ENCODE data around the gene CAMKMT.
A peak's percentile ranks its signal among the peaks of the same experiment; 100 is the strongest.

Gene CAMKMT

DNA sequence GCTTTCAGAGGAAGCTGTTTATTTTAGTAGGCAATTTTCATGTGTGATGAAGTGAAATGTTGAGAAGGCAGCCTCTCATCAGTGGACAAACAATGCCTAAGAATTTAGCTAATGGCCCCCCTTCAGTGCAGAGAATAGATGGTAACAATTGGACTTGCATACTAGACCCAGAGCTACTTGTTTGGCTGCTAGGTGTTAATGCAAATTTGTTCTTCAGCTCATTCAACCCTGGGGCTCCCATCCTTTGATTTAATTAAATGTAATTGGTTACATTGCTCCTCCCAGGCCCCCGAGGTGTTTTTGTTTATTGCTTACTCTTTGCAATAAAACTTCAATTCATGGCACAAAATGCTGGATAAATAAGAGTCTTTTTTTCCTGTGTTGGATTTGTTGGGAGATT lies 68.6 kb downstream of the CAMKMT start:
- H3K4me3 ChIP-seq (ENCODE audit: low read length): no peak overlapping the region
- no peak for DNase-seq (ENCODE audit: low read depth, low spot score)

DNA sequence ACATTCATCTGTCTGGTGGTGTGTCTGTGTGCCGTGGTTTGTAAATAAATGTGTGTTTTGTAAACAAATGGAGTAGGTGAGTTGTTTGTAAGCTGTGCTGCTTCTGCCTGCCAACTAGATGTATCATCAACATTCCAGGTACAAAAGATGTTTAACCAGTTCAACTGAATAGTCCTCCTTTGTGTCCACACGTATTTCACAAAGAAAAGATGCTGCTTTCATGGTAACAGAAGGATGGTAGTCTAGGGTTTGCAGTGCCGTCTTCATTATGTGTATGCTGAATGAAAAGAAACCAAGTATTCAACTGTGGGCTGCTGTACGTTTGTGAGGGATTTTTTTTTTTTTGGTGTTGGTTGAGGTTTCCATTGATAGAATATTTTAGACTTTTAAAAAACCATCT lies 72.1 kb downstream of the CAMKMT start:
- DNase-seq (ENCODE audit: low read depth, low spot score): peak; percentile 45

DNA sequence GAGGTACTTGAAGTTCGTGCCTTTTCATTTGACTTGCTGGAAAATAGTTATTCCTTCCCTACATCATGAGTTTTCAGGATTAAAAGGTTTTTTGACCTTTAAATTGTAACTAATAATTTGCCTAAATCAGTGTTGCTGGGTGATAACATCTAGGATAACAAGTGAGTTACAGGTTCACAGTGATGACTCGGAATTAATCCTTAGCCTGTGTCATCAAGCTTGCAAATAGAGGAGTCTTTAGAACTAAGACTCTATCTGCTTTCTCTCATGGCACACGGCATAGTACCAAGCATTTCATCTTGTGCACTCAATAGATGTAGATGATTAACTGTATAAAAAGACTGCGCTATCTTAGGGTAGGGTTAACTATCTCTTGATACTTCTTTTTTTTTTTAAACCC lies 79.5 kb downstream of the CAMKMT start:
- no peak overlapping the region for H3K4me3 ChIP-seq (ENCODE audit: low read length)
- DNase-seq (ENCODE audit: low read depth, low spot score): no peak

More for the DNA sequence above, 72.1 kb downstream of the CAMKMT start:
- H3K4me3 ChIP-seq (ENCODE audit: low read length): no peak overlapping the region

DNA sequence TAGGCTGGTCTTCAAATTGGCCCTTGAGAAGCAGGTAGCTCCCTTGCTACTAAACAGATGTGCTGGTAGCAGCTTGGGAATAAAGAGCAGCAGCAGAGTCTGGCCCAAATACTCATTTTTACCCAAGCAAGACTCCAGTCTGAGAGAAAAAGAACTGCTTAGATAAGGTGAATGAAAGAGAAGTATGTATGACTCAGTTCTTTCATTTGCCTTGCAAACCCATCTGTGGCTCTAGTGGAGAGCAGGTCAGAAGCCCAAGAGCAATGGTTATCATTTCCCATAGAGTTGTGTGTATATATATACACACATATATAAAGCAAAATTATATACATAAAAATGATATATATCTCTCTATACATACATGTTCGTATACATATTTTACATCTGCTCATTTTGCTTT lies 80.3 kb downstream of the CAMKMT start:
- DNase-seq (ENCODE audit: low read depth, low spot score): no peak
- H3K4me3 ChIP-seq (ENCODE audit: low read length): no peak overlapping the region

DNA sequence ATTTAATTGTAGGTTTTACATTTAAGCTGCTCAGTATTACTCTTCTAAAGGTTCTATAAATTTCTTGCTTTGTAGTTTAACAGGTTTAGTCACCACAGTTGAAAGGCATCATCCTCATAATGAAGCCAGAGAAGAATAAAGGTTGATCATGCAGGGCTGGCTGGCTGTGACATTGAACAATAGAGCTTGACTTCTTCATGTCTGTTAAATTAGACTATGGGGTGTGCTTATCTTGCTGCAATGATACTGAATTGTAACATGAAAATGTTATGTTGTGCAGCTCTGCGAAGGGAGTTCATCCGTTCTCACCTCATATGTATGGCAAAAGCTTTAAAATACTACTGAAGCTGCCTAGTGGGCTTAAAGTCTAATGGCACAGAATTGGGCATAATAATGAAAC lies 81.8 kb downstream of the CAMKMT start:
- DNase-seq (ENCODE audit: low read depth, low spot score): no peak
- no peak overlapping the region for H3K4me3 ChIP-seq (ENCODE audit: low read length)

DNA sequence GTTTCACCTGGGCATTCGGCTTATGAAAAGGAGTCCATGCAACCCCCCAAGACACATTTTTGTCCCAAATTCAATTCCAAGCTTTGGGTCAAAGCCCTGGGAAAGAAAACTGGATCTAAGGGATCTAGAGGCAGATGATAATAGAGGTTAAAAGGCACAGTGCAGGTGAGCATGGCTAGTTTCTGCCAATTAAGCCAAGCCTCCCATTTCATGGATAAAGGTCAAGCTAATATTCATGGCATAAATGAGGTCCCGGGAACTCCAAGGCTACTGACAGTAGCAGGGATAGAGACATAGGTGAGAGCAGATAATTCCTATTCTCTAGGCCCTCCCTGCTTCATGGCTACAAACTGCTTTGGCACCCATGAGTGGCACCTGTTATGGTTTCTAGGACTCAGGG lies 83.1 kb downstream of the CAMKMT start:
- H3K4me3 ChIP-seq (ENCODE audit: low read length): no peak overlapping the region
- no peak for DNase-seq (ENCODE audit: low read depth, low spot score)

DNA sequence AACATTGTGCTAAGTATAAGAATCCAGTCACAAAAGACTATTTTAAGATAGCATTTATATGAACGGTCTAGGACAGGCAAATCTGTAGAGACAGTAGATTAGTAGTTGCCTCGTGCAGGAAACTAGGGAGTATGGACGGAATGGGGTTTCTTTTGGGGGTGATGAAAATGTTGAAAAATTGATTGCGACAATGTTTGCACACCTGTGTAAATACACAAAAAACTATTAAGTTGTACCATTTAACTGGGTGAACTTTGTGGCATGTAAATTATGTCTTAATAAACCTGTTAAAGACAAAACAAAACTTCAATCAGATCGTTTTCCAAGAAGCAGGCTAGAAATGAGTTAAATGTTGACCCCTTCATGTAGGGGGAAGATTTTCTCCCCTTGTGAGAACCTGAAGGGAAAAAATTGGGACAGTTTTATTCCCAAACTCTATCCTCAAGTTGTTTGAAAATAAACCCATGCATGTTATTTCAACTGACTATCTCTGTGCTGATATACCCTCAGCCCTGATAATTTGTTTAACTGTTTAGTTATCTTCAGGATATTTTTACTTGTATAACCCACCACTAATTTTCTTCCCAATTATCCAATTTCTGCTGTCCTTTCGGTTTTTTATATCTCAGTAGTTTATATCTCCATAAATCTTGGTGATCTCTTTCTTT lies 87.2 kb downstream of the CAMKMT start:
- no peak for DNase-seq (ENCODE audit: low read depth, low spot score)

DNA sequence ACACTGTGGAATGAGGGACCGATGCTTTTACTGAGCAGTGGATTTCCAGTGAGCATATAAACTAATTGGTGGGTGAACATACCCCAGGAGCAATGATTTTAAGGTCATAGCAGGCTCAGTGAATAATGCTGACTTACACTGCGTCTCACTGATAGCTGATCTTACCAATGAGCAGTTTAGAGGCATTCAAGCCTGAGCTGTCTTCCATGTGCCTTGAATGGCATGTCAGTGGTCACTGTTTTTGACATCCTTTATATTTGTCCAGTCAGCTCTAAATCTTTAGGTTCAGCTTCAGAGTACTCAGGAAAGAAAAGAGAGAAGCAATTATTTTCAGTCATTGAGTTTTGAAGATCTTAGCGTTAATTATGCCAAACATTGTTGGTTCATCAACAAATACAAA lies 88.3 kb downstream of the CAMKMT start:
- DNase-seq (ENCODE audit: low read depth, low spot score): no peak
- H3K4me3 ChIP-seq (ENCODE audit: low read length): no peak overlapping the region

More for the DNA sequence above, 87.2 kb downstream of the CAMKMT start:
- H3K4me3 ChIP-seq (ENCODE audit: low read length): no peak overlapping the region

DNA sequence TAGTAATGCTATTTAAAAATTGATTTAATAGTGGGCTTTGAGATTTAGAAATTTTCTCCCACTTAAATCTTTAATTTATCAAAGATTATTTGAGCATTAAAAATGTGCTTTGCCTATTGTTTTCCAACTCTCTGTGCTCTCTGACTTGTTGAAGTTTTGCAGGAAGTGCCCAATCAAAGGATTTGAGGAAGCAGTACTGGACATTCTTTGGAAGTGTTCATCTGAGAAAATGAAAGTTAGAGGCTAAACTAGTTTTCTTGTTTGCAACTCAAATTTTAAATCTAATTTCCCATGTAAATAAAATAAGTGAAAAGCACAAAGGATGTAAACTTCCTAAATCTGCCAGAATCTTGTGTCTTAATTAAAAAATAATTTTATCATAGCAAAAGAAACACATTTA lies 89.1 kb downstream of the CAMKMT start:
- no peak for DNase-seq (ENCODE audit: low read depth, low spot score)
- H3K4me3 ChIP-seq (ENCODE audit: low read length): no peak overlapping the region

DNA sequence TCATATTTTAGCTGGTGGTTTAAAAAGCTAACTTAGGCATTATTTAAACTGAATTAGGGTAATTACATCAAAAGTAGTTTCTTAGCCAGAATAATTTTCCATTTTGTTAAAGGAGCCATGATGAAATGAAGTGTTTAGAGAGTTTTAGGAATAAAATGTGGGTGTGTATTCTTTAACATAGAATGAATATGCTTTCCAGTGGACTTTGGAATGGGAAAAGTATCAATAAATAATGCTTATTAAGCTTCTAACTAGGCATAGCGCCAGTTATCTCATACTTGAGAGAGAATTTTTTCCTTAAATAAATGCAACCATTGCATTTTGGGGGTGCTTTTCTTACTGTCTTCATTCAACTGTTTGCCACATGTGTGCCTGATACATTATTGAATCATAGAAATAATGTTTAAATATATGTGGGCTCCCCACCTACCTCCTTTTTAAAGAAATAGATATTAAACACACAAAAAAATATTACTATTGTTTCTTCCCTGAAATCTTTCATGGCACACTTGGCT lies 90.4 kb downstream of the CAMKMT start:
- DNase-seq (ENCODE audit: low read depth, low spot score): no peak
- H3K4me3 ChIP-seq (ENCODE audit: low read length): no peak overlapping the region

DNA sequence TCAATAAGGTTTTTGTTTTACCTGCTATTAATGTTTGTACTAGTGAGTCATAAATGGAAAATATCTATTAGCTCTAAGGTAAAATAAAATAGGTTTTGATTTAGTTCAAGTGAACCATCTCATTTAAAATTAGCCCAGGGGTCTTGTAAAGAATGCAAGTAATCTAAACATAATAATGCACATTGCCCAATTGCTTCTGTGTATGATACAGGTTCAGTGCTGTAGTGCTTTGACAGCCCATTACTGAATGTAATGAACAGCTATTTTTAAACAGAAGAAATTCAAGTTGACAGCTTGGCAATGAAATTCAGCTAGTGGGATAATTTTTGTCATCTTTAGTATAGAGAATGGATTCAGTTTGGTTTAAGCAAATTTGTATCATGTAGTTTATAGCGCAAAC lies 91.5 kb downstream of the CAMKMT start:
- no peak for DNase-seq (ENCODE audit: low read depth, low spot score)
- no peak overlapping the region for H3K4me3 ChIP-seq (ENCODE audit: low read length)

DNA sequence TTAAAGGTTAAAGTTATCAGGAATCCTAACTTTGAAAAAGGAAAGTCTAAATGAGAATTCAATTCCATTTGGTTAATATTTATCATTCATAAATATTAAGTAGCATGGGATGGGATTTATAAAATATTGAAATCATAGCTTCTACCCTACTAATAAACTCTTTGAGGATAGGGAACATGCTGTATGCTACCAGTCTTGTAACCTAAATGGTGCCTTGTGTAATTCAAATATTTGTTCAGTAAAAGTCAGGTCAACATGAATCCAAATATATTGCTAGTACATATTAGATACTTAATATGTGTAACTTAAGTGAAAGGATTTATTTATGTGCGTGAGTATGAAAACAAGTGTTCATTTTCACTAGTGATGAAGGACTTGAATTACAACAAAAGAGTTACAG lies 94.1 kb downstream of the CAMKMT start:
- H3K4me3 ChIP-seq (ENCODE audit: low read length): no peak overlapping the region
- DNase-seq (ENCODE audit: low read depth, low spot score): no peak

DNA sequence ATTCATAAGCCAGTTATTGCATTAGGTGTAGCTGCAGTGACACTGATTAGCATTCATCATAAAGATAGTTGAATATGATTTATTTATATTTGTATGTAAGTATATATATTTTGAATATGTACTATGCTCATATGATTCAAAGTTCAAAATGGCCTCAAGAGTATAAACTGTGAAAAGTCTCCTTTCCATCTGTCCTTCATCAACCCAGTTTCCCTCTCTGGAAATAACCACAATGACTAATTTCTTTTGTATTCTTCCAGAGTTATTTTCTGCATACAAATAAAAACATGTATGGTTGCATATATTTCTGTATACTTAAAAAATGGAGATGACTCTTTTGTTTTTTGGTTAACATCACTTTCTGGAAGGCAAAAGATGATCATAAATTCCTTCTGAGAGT lies 95.2 kb downstream of the CAMKMT start:
- no peak for DNase-seq (ENCODE audit: low read depth, low spot score)
- no peak overlapping the region for H3K4me3 ChIP-seq (ENCODE audit: low read length)

DNA sequence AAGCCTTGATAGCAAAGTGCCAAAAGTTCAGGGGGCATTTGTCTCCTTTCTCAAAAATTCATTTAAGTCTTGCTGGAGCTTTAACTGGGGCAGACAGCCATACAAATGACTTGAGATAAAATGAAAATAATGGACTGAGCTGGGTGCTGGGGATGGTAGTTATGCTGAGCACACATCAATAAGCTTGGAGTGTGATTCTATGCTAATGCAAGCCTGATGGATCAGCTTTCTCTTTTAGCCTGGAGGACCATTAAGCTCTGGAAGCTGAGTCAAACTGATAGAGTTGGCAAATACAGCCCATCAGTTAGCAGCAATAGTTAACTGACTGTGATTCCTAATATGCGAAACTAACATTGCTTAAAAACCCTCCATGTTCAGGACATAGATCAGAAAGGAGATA lies 98.0 kb downstream of the CAMKMT start:
- H3K4me3 ChIP-seq (ENCODE audit: low read length): no peak overlapping the region
- no peak for DNase-seq (ENCODE audit: low read depth, low spot score)

DNA sequence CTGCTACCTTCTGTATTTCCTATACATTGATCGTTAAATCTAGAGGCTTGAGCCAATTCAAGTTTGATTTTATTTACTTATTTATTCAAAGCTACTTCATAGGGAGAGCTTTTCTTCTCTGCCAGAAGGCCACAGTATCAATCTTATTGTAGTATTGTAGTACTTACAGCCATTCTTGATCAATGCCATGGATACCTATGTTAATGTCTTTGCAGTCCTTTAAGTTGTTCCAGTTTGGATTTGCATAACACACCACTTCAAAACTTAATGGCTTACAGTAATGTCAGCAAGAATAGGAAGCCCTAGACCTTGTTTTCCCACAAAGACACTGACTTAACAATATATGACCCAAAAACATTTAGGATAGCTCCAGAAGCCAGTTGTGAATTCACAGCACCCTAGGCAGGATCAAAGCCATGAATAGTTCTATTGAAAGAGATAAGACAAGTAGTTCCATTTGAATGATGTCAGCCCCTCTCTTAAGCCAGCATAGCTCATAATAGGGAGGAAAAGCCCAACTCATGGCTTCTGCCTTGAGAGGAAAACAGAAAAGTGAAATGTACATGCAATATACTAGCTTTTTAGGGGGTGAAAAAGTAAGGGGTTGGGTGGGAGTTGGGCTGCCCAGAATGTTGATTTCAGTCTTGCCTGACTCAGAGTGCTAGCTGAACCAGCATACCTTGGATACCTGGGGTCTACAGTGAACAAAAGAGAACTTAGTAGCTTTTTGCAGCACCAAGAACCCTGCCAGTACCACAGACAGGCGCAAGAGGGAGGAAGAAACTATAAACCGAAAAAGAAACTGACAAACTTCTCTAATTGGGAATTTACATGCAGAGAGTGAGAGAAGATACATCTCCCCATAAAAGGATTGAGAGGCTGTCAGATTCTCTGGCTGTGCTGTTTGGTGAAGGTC lies 101.4 kb downstream of the CAMKMT start:
- DNase-seq (ENCODE audit: low read depth, low spot score): no peak
- H3K4me3 ChIP-seq (ENCODE audit: low read length): no peak overlapping the region

DNA sequence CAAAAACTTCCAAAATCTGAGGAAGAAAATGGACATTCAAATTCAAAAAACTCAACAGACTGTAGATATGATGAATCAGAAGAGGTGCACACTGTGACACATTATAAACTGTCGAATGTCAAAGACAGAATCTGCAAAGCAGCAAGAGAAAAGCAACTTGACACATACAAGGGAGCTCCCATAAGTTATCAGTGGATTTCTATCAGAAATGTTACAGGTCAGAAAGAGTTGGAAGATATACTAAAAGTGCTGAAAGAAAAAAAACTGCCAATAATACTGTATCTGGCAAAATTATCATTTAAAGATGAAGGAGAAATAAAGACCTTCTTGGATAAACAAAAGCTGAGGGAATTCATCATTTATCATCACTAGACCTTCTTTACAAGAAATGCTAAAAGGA lies 102.7 kb downstream of the CAMKMT start:
- DNase-seq (ENCODE audit: low read depth, low spot score): no peak
- H3K4me3 ChIP-seq (ENCODE audit: low read length): no peak overlapping the region

DNA sequence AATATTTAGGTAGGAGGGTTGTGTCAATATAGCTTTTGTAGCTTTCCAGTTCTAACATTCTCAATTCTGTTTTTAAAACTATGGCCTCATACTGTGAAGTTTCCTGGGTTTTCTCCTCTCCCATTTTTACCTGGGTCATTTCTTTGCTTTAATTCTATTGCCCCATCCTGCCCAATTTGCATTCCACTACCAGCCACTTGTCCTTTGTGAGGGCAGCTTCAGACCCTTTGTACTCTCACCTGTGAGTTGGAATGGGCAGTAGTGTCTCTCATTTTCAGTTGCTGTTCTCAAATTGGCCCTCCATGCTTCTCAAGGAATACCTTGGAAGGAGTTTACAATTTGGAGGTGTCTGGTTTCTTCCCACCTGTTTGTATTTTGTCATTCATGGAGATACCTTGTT lies 108.4 kb downstream of the CAMKMT start:
- no peak for DNase-seq (ENCODE audit: low read depth, low spot score)
- no peak overlapping the region for H3K4me3 ChIP-seq (ENCODE audit: low read length)

DNA sequence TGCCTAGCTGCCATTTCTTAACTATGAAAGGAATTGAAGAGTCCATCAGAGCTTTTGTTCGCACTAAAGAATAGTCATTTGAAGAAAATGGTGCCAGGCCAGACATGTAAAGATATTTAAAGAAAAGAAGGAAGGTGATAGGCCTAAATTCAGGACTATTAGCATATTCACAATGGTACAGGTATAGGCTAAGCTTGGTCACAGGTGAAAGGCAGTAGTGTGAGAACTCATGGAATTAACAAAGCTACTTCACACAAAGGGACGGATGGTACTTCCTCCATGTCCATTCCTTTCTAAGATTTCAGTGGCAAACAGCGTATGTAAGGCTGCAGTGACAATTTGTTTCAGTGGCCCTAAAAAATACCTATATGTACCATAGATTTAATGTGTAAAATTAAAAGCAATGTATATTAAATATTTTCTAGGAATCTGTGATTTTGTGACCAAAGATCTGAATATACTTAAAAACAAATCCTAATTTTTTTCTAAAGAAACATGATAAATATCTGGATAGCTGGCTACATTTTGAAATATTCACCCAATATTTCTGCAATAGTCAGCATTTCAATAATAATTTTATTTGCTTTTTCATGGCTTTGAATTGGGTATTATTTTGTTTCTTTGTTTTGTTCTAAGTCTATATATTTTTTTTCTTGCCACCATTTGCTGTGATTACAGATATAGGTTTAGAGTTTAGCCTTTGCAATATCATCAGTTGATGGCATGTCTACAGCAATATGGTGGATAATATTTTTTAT lies 116.1 kb downstream of the CAMKMT start:
- no peak overlapping the region for H3K4me3 ChIP-seq (ENCODE audit: low read length)
- no peak for DNase-seq (ENCODE audit: low read depth, low spot score)

DNA sequence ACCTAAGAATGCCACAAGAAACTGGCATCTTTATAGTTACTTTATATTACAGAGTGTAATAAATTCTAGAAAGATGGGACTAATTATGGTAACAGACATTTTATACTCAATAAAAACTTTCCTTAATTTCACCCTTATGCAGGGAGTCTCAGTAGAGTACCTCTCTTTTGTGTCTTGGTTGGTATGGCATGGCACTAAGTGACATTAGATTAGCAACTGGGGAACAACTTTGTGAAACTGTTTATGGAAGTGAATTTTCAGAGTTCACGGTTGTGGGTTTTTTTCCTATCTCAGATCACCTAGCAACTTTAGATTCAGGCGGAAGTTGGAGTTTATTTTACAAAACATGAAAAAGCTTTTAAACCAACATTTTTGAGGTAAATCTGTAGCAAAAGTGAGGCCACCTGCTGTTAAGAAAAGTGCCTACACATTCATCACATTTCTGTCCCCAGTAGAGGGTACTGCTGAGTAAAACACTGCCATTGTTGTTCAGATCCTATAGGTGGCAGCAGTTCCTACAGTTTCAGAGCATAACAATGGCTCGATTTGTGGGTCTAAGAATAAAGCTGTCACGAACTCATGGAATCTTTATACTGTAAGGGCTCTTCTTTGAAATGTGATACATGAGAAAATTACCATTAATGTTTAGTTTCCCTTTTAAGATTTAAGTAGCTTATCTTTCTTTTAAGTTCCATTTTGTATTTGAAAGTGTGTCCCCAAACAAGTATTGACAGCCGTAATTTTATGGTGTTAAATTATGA lies 117.6 kb downstream of the CAMKMT start:
- H3K4me3 ChIP-seq (ENCODE audit: low read length): no peak overlapping the region
- DNase-seq (ENCODE audit: low read depth, low spot score): peak; percentile 77

All from Jurkat, Clone E6-1 (cell line).